Activated T-cell treated with anti-CD3 and anti-CD28 coated beads for 24 hours (primary cell): ENCODE measurements around the gene ERBB4.
"Not testable (repeated sequence)": the region's sequence is repeated elsewhere in the genome, so short reads cannot be mapped to it uniquely, and the experiment has no call there.

Experiments
- DNase-seq: peaks from one replicate; pipeline ENCODE4 v3.0.0-alpha.2; 2020; ENCODE audit warnings: low read depth

Gene ERBB4

DNA sequence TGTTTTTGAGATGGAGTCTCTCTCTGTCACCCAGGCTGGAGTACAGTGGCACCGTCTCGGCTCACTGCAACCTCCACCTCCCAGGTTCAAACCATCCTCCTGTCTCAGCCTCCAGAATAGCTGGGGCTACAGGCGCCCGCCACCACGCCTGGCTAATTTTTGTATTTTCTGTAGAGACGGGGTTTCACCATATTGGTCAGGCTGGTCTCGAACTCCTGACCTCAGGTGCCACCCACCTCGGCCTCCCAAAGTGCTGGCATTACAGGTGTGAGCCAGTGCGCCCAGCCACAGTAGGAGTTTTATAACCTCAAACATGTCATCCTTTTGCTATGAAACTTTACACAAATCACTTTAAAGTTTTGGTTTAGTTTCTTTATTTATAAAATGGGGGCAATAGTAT is 816.7 kb downstream of the ERBB4 start:
- not testable (repeated sequence) for DNase-seq

DNA sequence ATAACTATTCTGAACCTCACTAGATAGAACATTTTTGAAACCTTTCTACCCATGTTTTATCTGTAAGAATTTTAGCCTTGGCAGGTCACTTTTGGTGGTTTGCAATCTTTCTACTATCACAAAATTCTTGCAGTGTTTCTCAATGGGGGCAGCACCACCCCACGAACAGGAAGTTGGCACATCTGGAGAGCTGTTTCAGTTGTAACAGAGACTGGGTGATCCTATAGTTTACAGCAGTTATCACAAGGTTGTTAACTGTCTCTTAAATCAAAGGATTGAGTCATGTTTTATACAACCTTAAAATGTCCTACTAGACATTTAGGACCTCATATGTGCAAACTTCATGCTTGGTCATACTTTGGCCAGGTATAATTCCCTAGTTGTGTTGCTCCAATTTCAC is 829.2 kb downstream of the ERBB4 start:
- no peak for DNase-seq

DNA sequence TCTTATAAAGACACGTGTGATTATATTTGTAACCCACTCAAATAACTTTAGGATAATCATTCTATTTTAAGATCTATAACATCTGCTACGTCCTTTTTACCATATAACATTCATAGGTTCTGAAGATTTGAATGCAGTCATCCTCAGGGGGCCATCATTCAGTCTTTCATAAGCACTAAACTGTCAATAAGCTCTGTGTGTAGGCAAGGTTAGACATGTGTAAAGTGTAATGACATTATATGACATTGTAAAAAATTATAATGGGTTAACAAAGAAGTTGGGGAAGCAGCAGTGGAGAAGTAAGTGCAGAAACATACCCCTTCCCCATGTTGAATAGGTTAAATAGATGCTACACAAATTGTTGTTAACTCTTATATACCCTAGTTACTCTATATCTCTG is 845.9 kb downstream of the ERBB4 start:
- no peak for DNase-seq

- DNase-seq, result no peak
Measured at GRCh38 chr2:211690736-211691135, 847.9 kb downstream of the ERBB4 start.

DNA sequence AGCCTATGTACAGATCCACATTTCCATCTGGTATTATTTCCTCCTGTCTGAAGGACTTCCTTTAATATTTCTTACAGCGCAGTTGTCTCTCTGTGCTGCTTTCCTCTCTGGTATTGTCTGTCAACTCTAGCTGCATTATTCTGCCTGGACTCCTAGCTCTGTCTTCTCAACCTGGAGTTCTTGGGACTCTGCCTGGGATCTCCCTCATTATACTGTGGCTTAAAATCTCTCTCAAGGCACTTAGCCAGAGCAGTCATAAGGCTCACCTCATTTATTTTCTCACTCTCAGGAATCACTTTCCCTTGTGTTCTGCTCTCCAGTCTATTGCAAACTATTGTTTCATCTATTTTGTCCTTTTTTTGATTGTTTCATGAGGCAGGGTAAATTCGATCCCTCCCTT is 850.4 kb downstream of the ERBB4 start:
- DNase-seq, result no peak

- DNase-seq, result no peak
Measured at GRCh38 chr2:211674715-211675114, 863.9 kb downstream of the ERBB4 start.

GRCh38 chr2:211673133-211673905 is 865.3 kb downstream of the ERBB4 start:
- DNase-seq, result no peak

- DNase-seq, result no peak
Measured at GRCh38 chr2:211671977-211672376, 866.6 kb downstream of the ERBB4 start.

DNA sequence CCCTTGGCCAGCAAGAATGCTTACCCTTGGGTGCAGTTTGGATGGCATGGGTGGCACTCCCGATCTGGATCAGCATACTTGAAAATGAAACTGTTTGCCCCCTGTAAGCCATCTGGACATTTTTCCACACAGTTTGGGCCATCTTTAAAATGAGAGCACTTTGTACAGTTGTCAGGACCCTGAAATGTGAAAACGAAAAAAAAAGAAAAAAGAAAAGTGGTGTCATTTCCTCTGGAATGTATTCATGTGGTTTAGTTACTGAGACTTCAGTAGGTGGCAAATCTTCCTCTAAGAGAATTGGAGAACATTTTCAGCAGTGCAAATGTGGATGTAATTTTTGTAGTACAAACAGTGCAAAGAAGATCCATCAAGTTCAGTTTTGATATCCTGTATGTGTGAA is 873.3 kb downstream of the ERBB4 start:
- no peak for DNase-seq

GRCh38 chr2:211664321-211664720 is 874.3 kb downstream of the ERBB4 start:
- no peak for DNase-seq

GRCh38 chr2:211654211-211654780 is 884.3 kb downstream of the ERBB4 start:
- no peak for DNase-seq

DNA sequence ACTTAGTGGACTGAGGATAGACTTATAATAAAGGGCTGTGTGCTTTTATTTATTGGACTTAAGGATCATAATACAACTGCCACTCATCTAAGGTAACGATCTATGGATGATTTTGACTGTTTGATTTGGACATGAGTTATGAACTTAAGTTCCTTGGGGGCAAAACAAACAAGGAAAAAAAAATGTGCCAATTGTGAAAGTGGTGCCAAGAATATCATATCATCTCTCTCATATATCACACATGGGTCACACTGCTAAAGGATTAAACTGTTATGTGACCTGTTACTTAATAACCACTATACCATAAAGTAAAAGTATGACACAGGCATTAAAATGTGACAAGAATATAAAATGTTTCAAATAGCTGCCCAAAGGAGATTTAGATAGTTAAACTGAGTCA is 886.3 kb downstream of the ERBB4 start:
- DNase-seq, result no peak

GRCh38 chr2:211649331-211649730 is 889.3 kb downstream of the ERBB4 start:
- DNase-seq, result no peak

DNA sequence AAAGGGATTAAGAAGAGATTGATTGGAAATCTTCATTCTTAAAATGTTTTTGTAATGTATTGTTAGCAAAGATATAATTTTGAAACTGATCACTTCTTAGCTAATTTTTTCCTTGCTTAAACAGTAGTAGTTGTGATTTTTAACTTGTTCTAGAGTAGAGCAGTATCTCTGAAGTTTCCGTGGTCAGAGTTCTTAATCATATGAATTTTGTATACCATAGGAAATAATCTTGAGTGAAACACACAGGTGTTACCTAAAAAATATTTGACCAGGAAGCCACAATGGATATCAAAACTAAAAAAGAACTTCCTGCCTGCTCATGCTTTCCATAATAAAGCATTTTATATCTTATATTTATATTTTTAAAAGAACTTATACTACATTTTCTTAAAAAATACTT is 907.1 kb downstream of the ERBB4 start:
- DNase-seq, result no peak

GRCh38 chr2:211623096-211623495 is 915.5 kb downstream of the ERBB4 start:
- DNase-seq, result no peak

- DNase-seq, result no peak
Measured at GRCh38 chr2:211620986-211621385, 917.6 kb downstream of the ERBB4 start.

DNA sequence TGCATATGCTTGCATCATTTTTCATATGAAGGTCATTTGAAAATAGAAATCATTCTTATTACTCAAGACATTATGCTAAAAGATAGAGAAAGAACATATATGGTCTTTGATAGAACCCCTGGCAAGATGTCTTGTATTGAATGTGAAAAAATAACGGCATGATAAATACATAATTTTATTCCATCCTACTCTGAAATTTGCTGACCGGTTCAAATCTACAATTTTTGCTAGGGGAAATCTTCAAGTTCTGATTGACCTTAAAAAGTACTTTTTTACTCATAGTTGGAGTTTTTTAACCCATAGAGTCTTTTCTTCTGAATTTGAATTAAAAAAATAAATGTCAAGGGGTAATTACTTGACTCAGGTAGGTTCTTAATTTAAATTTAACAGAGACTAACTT is 920.8 kb downstream of the ERBB4 start:
- DNase-seq, result no peak

DNA sequence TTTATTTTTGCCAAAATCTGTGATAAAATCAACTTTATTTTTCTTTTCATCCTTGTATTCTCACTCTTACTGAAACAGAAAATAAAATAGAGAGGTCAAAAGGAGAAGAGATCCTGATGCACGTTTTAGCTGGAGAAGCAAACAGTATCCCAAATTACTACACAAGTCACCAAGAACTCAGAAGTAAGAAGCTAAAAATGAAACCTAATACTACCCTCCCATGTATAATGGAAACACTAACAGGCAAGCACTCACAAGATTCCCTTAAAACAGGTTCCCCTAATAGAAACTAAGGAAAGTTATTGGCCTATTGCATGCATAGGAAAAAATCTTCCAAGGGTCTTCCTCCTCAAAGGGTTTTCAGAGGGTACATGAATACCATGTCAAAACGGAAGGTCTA is 927.0 kb downstream of the ERBB4 start:
- DNase-seq, result no peak

GRCh38 chr2:211611061-211611518 is 927.5 kb downstream of the ERBB4 start:
- DNase-seq, result no peak

DNA sequence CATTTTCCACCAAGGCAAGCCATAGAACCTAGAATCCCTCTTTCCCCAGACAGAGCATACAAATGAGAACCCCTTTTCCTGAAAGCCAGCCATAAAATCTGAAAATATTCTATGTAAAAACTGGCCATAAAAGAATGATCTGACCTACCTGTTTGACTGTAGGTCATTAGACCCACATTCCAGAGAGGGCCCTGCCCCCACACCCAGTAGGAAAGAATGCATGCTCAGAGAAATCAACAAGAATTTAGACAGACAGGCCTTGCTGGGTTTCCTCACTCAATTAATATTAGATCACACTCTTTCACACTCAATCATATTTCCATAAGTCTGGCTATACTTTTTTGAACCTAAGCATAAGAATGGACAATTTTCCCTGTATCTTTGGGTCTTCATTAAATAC is 929.5 kb downstream of the ERBB4 start:
- no peak for DNase-seq

- no peak for DNase-seq
Measured at GRCh38 chr2:211599146-211599545, 939.5 kb downstream of the ERBB4 start.

- no peak for DNase-seq
Measured at GRCh38 chr2:211598238-211598637, 940.4 kb downstream of the ERBB4 start.

- DNase-seq, result not testable (repeated sequence)
Measured at GRCh38 chr2:211592006-211592405, 946.6 kb downstream of the ERBB4 start.

GRCh38 chr2:211591426-211591825 is 947.2 kb downstream of the ERBB4 start:
- no peak for DNase-seq
